ENCODE measurements around the gene COTL1.

COTL1 gene

GRCh38 chr16:84648595-84649510 lies 31.0 kb upstream of the COTL1 start:
- Histone ChIP-seq H3K27me3 (no peaks in the 10 kb centered on the region), H3K9me3 (no peaks in the 10 kb centered on the region), H3K36me3 (no peaks in the 10 kb centered on the region), H3K4me3 (ENCODE audit: low read depth, low read length) (peak overlapping the region; percentile 60), H3K4me1 (no peaks in the 10 kb centered on the region)
- TF ChIP-seq, protein P1, sequence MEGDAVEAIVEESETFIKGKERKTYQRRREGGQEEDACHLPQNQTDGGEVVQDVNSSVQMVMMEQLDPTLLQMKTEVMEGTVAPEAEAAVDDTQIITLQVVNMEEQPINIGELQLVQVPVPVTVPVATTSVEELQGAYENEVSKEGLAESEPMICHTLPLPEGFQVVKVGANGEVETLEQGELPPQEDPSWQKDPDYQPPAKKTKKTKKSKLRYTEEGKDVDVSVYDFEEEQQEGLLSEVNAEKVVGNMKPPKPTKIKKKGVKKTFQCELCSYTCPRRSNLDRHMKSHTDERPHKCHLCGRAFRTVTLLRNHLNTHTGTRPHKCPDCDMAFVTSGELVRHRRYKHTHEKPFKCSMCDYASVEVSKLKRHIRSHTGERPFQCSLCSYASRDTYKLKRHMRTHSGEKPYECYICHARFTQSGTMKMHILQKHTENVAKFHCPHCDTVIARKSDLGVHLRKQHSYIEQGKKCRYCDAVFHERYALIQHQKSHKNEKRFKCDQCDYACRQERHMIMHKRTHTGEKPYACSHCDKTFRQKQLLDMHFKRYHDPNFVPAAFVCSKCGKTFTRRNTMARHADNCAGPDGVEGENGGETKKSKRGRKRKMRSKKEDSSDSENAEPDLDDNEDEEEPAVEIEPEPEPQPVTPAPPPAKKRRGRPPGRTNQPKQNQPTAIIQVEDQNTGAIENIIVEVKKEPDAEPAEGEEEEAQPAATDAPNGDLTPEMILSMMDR (IDR thresholded peaks at IDR 0.05; ENCODE audit: low read depth, low read length), result no peak
- DNase-seq, result peak; percentile 33

GRCh38 chr16:84647828-84648594 lies 30.1 kb upstream of the COTL1 start, which contains the start of gene KLHL36:
Gene KLHL36, plus strand, starts transcription at chr16:84648511. Its CDS starts 2,357 bp downstream, at chr16:84650868.
- TF ChIP-seq, protein P1 (IDR thresholded peaks at IDR 0.05; ENCODE audit: low read depth, low read length), result no peak
- Histone ChIP-seq H3K27me3 (no peaks in the 10 kb centered on the region), H3K9me3 (no peaks in the 10 kb centered on the region), H3K4me1 (peaks cover 4% of the 10 kb centered on the region), H3K36me3 (no peaks in the 10 kb centered on the region), H3K4me3 (ENCODE audit: low read depth, low read length) (peak within 1 kb of the TSS; percentile 60)
- peak; percentile 62 for DNase-seq

GRCh38 chr16:84643674-84644073 lies 25.8 kb upstream of the COTL1 start:
- peaks cover 16% of the 10 kb centered on the region for H3K4me1 ChIP-seq
- H3K4me3 ChIP-seq (ENCODE audit: low read depth, low read length), result no peak overlapping the region
- no peaks in the 10 kb centered on the region for H3K9me3 ChIP-seq
- DNase-seq, result no peak
- no peaks in the 10 kb centered on the region for H3K36me3 ChIP-seq
- TF ChIP-seq, protein P1 (IDR thresholded peaks at IDR 0.05; ENCODE audit: low read depth, low read length), result no peak
- H3K27me3 ChIP-seq, result no peaks in the 10 kb centered on the region

DNA sequence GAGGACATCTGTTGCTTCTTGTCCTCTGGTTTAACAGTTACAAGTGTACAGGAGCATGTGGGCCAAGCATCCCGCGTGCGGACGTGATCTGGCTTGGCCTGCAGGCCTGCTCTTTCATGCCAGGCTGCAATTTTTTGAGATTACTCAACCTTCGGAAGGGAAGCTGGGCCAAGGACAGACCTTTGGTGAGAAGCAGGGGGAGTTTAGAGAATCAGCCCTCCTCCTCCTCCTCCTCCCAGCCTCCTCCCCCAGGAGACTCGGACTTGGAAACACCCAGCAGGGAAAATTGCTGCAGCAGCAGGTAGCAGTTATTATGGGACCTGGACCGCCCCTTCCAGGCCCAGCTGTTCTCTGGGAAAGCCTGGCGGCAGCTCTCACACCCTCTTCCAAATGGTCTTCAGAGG lies 25.3 kb upstream of the COTL1 start:
- Histone ChIP-seq H3K27me3 (no peaks in the 10 kb centered on the region), H3K9me3 (no peaks in the 10 kb centered on the region), H3K4me1 (peaks cover 16% of the 10 kb centered on the region), H3K4me3 (ENCODE audit: low read depth, low read length) (no peak overlapping the region), H3K36me3 (no peaks in the 10 kb centered on the region)
- DNase-seq, result peak; percentile 58
- TF ChIP-seq, protein P1 (IDR thresholded peaks at IDR 0.05; ENCODE audit: low read depth, low read length), result no peak

DNA sequence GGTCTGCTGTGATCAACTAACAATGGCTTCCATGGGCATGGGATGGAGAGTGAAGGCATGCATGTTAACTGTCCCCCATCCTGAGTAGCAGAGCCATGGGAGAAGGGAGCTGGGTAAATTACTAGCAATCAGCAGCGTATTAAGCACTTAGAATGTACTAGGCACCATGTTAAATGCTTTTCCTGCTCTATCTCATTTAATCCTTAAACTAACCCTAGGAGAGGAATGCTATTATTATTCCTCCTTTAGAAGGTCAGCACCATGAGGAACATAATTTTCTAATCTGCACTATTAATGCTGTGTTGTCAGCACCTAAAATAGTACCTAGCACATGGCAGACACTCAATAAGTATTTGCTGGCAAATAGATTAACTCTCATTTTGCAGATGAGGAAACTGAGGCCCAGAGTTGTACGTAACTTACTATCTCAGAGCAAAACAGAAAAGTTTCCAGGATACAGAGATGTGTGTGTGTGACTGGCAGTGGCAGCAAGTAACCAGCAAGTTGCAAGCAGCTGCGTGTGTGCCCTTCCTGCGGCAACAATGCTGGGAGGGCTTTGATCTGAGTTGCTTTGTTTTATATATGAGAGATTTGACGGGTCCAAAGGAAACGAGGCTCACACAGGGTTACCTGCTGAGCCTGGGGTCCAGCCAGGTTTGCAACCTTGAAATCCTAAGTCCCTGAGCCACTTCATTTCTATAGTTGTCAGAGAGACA lies 23.9 kb upstream of the COTL1 start:
- Histone ChIP-seq H3K9me3 (no peaks in the 10 kb centered on the region), H3K4me1 (peaks cover 16% of the 10 kb centered on the region), H3K36me3 (no peaks in the 10 kb centered on the region), H3K4me3 (ENCODE audit: low read depth, low read length) (no peak overlapping the region), H3K27me3 (no peaks in the 10 kb centered on the region)
- DNase-seq, result no peak
- TF ChIP-seq, protein P1 (IDR thresholded peaks at IDR 0.05; ENCODE audit: low read depth, low read length), result no peak
